IPS DF 19.7 (cell line): ENCODE measurements around the gene PRKCD.
"Not testable (repeated sequence)": the region's sequence is repeated elsewhere in the genome, so short reads cannot be mapped to it uniquely, and the experiment has no call there.

Source experiments
- DNase-seq: peaks from one replicate; pipeline ENCODE4 v3.0.0-alpha.2; 2013; ENCODE audit warnings: low read depth, low spot score

The PRKCD gene

DNA sequence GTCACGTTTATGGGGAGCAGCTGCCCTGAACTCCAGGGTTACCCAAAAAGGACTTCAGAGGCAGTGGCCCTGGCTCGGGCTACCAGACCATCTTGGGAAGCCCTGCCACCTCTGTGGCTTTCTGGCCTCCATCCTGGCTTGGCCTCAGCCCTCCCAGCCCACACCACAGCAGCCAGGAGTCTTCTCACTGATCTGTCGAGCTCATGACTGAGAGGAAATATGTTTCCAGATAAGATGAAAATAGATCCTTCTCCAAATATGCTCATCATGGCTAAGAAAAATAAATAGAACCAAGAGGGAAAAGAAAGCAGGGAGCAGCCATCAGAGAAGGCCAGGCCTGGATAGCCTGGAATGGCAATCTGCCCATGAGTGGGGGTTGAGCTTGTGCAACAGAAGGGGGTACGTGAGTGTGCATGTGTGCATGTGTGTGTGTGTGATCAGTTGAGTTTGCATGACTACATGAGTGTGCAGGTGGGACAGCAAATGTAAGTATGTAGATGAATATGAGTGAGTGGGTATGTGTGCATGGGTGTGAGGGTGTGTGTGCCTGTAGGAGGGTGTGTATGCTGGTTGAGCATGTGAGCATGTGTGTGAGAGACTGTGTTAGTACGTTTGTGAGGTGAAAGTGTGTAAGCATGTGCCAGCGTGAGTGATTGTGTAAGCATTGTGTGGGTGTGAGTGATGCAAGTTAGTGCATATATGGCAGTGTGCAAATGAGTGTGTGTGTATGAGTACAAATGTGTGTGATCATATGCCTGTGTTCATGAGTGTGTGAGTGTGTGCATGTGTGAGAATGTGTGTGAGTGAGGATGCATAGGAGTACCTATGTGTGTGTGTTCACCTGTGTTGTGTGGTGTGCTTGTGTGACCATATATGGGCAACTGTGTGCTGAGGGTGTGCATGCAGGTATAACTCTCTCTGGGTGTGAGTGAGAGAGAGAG is 20.8 kb upstream of the PRKCD start:
- no peak for DNase-seq

DNA sequence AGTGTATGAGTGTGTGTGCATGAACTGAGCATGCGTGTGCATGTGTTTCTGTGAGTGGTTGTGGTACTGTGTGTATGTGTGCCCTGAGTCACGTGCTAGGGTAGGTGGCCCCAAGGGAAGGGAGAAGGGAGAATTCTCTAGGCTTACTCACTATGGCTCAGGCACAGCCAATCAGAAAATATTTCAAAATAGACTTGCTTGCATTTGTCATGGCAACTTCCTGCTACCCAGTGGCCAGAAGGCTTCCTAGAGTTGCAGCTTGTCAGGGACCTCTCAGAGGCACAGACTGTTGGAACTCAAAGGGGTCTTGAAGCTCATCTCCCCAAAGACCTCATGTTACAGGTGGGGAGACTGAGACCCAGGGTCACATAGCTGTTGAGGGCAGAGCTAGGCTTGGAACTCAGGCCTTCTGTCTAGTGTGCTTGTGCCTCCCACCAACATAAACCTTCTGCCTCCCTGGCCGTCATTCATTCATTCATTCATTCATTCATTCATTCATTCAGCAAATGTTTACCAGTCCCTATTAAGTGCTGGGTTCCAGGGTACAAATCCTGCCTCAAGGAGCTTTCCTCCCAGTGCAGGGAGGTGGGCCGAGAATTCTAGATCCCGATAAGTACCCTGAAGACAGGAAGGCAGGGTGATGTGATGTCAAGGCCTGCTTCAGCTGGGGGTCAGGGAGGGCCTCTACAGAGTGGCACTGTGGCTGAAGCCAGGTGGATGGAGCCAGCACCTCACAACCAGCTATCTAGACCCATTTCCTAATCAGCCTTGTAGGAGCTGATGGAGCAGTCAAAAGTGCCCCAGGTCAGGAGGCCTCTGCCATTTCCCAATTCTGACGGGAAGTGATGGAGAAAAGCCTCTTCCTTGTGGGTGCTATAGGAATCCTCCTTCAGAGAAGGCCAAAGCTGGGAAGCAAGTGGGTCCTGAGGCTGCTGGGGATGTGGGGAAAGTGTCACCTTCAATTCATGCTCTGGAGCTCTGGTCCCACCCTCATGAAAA is 19.9 kb upstream of the PRKCD start:
- no peak for DNase-seq

DNA sequence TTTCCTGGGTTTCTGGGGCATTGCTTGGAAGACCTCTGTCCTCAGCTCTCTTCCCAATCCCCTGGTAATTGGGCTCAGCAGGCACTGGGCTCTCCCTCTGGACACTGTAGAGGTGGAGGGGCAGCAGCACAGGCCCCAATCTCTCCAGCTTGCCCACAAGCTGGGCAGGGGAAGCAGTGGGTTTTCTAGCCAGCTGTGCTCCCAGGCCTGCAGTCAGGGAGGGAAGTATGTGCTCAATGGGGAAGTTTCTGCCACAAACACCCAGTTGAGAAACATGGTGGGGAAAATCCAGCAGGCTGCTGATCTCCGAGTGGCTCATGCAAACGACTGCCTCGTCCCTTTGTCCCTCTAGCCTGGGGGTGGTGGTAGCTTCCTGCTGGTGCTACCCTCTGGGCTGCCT is 18.0 kb upstream of the PRKCD start:
- no peak for DNase-seq

DNA sequence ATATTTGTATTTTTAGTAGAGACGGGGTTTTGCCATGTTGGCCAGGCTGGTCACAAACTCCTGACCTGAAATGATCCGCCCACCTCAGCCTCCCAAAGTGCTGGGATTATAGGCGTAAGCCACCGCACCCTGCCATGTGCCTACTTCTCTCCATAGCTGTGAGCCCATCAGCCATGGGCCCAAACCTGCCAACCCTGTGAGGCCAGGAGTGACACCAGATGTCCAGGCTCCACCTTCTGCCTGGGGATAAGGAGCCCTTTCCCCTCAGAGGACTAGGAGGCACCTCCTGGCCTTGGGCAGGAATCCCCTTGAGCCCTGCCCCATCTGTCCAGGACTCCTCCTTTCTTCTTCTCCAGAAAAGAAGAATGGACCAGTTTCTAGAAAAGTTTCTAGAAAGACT is 16.6 kb upstream of the PRKCD start:
- DNase-seq: no peak

DNA sequence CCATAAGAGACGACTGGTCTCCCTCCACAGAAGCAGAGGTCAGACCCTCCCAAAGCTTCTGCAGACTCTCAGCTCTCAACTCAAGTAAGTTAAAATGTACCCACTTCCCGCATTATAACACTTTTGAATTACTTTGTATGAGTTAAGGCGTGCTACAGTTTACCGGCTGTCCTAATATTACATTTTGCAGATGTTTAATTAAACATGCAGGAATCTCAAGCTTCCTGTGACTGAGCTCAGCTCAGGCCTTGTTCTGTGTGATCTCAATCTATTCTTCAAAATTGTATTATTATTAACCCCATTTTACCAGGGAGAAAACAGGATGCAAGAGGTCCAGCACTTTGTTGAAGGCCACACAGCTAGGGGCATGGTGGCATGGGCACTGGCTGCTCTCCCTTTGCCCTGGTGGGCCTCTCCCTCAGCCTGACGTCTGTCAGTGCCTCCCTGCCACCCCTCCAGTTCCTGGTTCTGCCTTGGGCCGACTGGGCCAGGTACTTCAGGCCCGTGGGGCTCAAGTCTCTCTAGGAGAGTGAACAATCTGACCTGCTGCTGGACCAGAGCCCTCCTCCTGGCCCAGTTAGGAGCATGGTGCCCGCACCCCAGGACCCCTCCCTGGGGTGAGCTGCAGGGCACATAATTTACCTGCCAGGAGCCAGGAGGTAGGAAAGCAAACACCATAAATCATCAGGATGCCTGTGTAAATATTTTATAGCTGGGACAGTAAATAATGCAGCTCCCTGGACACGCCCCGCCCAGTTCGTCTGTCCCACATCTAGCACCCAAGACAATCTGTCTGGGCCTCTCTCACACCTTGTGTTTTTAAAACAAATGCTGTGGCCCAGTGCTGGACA is 15.9 kb upstream of the PRKCD start:
- no peak for DNase-seq

DNA sequence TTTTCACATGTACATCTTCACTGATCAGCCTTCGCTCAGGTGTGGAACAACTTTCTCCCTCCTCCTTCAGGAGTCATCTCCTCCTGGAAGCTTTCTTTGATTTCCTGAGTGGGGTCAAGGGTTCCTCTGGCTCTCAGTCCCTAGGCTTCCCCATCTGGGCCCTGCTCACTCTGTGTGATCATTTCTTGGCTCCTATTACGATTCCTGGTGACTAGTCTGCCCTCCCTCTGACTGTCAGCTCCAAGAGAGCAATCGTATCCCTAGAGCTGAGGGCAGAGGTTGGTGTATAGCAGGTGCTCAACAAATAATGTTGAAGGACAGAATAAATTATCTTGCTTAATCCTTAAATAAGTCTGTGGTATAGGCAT is 15.3 kb upstream of the PRKCD start:
- no peak for DNase-seq

DNA sequence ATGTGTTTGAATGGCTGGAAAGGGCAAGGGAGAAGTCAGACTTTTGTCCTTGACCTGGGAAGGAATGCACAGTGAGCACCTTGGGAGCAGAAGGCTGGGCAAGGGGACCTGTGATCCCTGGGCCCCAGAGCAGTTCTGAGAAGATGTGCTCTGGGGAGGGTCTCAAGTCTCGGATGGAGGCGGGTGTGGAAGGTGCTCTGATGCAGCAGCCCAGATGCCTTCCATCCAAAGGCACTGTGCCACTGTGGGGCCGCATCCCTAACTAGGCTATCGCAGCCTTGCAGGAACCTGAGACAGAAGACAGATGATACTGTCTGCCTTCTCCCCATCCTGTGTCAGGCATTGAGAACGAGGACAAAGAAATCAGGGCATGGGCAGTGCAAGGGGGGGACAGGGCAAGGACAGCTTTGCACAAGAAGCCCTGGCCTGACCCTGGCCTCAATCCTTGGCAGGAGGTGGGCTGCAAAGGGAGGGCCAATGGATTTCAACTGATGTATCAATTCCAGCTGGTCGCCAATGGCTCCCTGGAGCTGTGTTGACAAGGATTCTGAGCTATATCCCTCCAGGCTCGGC is 14.6 kb upstream of the PRKCD start:
- no peak for DNase-seq

DNA sequence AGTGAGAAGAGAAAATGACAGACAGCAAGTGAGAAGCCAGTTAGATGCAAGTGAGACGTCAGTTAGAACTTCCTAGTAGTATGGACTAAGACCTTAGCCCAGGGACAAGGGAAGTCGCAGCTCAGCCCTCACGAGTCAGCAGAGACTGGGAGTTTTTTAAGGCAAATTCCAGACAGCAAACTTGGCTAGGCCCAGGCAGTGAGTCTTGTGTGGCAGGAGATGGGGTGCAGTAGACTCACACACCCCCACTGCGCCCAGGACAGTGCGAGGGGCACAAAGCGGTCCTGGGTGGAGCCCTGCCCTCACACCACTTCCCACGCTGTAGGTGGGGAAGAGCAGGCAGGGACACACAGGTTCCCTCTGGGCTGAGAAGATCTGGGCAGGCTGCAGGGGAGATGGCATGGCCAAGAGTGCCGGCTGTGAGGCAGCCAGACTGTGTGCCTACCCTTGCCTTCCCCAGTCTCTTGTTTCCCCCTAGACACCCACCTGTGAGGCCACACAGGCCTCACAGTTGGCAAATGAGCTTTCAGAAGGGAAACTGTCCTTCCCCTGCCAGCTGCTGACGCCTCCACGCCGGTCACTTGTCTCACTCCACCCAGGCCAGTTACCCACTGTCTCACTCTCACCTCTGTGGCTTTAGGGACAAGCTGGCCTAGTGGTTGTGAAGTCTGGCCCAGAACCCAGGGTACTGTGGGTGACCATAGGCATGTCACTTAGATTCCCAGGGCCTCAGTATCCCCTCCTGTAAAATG is 13.7 kb upstream of the PRKCD start:
- no peak for DNase-seq

DNA sequence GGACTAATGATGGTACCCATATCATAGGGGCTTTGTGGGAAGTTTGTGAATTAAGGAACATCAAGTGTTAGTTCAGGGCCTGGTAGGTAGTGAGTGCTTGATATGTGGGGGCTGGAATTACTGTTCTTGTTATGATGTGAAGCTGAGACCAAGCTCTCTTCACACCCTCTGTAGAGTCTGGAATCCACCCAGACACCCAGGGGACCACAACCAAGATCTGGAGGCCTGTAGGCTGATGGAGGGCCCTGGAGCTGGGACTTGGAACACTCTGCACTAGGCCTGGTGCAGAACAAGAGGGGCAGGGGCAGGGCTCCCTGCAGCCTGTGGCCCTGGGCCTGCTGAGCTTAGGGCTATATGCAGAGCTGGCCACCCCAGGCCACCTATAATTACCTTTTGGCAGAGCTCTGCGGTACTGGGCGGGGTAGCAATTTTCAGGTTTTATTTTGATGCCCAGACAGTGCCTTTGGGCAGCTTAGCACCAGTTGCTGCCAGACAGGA is 13.1 kb upstream of the PRKCD start:
- DNase-seq: no peak

DNA sequence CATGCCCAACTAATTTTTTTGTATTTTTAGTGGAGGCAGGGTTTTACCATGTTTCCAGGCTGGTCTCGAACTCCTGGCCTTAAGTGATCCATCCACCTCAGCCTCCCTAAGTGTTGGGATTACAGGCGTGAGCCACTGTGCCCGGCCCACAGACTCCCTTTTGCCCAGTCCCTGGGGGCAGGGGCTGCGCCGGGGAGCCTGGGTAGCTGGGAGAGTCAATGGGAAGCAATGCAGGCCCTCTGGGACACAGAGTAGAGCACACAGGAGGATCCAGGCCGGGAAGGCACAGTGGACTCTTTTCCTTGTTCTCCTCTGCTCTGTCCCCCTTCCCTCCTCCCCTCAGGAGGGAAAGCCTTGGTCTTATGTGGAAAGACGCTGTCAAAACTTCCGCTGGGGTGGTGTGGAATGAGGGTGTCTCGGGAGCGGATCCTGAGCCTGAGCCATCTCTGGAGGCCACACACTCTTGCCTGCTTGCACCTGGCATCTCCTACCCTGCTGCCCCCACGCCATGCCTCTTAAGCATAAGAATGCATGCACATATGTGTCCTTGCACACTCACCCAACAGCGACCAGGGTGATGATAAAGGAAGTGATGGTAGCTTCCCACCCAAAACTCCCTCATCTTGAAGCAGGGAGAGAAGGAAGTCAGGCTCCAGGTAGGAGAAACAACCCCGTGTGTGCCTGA is 11.9 kb upstream of the PRKCD start:
- no peak for DNase-seq

DNA sequence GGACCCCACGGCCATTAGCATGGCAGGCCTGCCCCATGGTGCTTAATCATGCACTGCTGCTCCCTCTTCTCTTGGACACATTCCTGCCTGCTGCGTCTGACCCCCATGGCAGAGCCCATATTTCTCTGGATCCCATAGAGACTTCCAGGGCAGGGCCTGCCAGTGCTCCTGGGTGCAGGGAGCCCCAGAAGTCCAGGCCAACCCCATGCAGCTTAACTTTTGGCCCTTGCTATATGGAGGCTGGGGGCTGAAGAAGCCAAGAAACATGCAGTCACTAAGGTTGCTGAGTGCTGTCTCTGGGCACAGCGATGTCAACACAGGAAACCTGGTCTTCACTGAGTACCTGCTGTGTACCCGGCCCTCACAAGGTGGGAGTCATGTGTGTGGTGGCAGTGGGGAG is 11.3 kb upstream of the PRKCD start:
- no peak for DNase-seq

DNA sequence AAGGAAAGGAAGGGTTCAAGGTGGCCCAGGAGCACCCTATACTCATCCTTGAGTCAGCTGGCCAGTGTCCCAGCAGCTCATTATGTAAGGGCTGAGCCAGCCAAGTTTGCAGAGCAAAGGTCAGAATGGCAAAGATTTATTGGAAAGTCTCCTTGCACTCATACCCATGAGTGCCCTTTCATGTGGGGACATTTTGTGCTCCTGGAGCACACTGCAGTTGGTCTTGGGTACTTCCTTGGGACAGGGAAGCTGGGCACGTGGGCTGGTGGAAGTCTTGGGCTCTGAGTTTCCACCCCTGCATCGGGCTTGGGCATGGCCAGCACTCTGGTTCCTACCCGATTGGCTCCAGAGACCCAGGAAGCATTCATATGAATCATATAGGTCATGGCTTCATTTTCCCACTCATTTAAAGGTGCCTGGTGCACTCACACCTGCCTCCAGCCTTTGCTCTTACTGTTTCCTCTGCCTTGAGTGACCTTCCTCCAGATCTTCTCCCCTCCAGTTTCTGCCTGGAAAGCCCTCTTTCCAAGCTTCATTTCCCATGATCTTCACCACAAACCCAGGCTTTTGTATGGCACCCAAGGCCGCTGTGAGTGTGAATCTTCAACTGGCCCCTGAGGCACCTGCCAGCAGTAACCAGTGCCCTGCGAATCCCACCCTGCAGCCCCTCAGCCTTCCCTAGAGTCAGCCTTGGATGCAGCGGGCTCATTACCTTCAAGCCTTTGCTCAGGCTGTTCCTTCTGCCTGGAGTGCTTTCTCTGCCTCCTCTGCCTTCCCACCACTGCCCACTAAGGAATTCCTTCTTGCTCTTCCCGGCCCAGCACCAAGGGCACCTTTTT is 10.5 kb upstream of the PRKCD start:
- no peak for DNase-seq

DNA sequence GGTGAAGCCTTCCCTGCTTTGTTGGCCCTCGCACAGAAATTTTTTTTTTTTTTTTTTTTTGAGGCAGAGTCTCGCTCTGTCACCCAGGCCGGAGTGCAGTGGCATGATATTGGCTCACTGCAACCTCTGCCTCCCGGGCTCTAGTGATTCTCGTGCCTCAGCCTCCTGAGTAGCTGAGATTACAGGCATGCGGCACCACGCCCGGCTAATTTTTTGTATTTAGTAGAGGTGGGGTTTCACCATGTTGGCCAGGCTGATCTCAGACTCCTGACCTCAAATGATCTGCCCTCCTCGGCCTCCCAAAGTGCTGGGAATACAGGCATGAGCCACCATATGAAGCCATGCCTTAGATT is 9.9 kb upstream of the PRKCD start:
- DNase-seq: not testable (repeated sequence)

DNA sequence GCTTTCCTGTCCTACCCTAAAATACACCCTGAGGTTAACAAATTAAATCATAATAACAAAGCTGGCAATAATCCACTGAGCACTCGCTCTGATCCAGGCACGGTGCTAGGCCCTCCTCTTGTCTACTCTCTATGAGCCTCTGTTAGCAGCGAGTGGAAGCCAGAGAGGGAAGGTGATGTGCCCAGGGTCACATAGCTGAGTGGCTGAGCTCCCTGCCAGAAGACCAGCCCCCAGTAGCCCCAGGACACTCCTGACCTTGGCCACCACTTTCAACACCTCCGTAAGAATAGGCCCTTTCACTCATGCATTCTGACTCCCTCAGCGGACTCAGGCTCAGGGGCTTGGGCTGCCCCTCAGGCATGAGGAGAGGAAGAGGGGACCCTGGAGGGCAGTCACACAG is 9.5 kb upstream of the PRKCD start:
- no peak for DNase-seq

DNA sequence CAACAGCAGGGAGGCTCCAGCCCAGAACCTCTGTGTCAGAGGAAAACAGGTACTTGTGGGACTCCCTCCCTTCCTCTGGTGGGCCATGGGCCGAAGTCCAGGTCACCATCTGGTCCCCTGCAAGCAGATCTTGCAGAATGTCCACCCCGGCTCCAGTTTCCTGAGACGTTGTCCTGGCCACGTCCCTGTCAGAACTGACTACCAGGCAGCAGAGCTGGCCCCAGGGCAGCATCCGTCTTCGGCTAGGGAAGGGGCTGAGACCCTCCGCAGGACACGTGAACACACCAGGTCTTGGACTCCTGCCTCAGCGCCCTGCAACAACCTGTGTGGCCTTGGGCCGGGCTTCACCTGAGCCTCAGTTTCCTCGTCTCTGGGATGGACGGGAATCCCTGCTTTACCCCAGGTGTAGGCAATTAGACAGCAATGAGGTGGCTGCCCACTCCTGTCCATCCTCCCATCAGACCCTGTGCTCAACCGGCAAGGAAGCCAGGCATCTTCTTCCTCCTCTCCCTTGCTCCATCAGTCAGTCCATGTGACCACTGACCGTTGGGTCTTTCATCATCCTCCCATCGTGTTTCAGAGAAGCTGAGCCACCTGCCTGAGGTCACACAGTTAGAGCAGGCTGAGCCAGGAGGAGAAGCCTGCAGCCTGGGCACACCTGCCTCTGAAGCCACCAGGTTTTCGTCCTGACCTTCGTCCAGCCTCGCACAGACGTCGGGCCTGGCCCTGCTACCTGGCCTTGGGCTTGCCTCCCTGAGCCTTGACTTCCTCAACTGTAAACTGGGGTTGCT is 8.9 kb upstream of the PRKCD start:
- no peak for DNase-seq

DNA sequence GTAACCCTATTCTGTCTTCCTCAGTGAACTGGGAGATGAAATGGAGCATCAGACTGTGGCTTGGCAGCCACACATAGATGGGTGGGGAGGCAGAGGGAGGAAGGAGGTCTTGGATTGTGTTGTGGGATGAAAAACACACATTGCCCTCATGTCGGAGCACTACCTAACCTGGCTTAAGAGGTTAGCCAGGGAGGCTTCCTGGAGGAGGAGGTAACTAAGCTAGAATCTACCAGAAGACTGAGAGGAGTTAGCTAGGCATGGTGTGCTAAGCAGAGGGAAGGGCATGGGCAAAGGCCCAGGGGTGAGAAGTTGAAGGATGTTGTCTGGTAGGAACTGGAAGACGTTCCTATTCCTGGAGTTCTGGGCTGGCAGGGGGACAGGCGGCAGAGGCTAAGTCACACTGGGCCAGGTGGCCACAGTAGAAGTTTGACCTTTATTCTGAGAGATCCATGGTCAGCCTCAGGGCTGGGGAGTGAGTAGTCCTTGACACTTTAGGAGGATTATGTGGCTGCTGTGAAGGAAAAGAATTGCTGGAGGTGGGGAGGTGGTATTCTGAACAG is 7.7 kb upstream of the PRKCD start:
- DNase-seq: no peak

DNA sequence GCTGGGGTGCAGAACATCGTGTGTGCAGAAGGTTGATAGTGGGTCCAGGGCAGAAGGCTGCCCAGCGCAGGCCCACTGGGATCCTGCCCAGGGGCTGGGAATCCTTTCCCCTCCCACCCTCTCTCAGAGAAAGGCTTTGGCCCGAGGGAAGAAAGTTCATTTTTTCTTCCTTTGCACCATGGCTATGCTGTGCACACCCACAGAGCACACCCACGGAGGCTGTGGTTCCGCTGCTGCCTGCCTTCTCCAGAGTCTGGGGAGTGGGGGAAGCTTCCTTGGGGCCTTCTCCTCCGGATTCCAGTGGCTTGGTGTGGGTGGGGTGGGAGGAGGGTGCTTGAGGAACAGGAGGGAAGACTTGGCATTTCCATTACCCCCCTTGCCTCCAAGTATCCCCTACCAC is 7.0 kb upstream of the PRKCD start:
- DNase-seq: no peak

DNA sequence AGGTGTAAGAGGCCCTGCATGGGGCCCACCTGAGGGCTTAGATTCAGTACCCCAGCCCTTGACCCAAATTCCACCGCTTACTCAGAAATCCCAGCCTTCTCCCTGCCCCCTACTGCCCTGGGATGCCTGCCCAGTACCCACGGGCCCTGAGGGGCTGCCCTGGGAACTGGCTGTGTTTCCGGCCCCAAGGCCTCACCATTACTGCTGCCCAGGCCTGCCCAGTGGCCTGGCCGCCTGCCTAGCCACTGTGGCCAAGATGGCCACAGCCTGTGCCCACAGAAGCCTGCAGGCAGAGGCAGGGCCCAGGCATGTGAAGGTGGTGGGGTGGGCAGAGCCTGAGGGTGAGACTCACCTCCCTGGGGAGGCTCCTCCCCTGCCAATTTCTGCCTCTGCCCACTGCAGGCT is 6.1 kb upstream of the PRKCD start:
- DNase-seq: no peak
